ENCODE measurements around the gene ZNF474.

The ZNF474 gene

GRCh38 chr5:122120493-122120892, 8.9 kb upstream of the ZNF474 start:
- ChIA-PET CTCF (interaction anchor here (1.0 kb wide), 1 partner anchor 34 kb away, joined by 3 read pairs; no protein-coding TSS in a partner anchor), POLR2A (no interaction called here)
- TF ChIP-seq MZF1 (tag by site-specific recombination; IDR thresholded peaks at IDR 0.05; ENCODE audit: borderline replicate concordance): no peak
- TF ChIP-seq AEBP2 (tag by site-specific recombination; IDR thresholded peaks at IDR 0.05; ENCODE audit: borderline replicate concordance): no peak
- TF ChIP-seq ZBTB1 (tag by site-specific recombination; IDR thresholded peaks at IDR 0.05): no peak
- TF ChIP-seq, protein P1, sequence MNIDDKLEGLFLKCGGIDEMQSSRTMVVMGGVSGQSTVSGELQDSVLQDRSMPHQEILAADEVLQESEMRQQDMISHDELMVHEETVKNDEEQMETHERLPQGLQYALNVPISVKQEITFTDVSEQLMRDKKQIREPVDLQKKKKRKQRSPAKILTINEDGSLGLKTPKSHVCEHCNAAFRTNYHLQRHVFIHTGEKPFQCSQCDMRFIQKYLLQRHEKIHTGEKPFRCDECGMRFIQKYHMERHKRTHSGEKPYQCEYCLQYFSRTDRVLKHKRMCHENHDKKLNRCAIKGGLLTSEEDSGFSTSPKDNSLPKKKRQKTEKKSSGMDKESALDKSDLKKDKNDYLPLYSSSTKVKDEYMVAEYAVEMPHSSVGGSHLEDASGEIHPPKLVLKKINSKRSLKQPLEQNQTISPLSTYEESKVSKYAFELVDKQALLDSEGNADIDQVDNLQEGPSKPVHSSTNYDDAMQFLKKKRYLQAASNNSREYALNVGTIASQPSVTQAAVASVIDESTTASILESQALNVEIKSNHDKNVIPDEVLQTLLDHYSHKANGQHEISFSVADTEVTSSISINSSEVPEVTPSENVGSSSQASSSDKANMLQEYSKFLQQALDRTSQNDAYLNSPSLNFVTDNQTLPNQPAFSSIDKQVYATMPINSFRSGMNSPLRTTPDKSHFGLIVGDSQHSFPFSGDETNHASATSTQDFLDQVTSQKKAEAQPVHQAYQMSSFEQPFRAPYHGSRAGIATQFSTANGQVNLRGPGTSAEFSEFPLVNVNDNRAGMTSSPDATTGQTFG (tag by site-specific recombination; IDR thresholded peaks at IDR 0.05; ENCODE audit: borderline replicate concordance): no peak
- no peak for TF ChIP-seq ZNF19 (tag by site-specific recombination; IDR thresholded peaks at IDR 0.05; ENCODE audit: low read depth)
- TF ChIP-seq, protein P2, sequence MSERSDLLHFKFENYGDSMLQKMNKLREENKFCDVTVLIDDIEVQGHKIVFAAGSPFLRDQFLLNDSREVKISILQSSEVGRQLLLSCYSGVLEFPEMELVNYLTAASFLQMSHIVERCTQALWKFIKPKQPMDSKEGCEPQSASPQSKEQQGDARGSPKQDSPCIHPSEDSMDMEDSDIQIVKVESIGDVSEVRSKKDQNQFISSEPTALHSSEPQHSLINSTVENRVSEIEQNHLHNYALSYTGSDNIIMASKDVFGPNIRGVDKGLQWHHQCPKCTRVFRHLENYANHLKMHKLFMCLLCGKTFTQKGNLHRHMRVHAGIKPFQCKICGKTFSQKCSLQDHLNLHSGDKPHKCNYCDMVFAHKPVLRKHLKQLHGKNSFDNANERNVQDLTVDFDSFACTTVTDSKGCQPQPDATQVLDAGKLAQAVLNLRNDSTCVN (tag by site-specific recombination; optimal IDR thresholded peaks at IDR 0.05): no peak
- no peak for TF ChIP-seq ZNF530 (tag by site-specific recombination; IDR thresholded peaks at IDR 0.05; ENCODE audit: low read depth)
- TF ChIP-seq, protein P3, sequence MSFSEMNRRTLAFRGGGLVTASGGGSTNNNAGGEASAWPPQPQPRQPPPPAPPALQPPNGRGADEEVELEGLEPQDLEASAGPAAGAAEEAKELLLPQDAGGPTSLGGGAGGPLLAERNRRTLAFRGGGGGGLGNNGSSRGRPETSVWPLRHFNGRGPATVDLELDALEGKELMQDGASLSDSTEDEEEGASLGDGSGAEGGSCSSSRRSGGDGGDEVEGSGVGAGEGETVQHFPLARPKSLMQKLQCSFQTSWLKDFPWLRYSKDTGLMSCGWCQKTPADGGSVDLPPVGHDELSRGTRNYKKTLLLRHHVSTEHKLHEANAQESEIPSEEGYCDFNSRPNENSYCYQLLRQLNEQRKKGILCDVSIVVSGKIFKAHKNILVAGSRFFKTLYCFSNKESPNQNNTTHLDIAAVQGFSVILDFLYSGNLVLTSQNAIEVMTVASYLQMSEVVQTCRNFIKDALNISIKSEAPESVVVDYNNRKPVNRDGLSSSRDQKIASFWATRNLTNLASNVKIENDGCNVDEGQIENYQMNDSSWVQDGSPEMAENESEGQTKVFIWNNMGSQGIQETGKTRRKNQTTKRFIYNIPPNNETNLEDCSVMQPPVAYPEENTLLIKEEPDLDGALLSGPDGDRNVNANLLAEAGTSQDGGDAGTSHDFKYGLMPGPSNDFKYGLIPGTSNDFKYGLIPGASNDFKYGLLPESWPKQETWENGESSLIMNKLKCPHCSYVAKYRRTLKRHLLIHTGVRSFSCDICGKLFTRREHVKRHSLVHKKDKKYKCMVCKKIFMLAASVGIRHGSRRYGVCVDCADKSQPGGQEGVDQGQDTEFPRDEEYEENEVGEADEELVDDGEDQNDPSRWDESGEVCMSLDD (tag by site-specific recombination; IDR thresholded peaks at IDR 0.05): no peak
- no peak for TF ChIP-seq ZBTB48 (tag by site-specific recombination; IDR thresholded peaks at IDR 0.05)
- TF ChIP-seq ZNF510 (tag by site-specific recombination; IDR thresholded peaks at IDR 0.05; ENCODE audit: insufficient replicate concordance): no peak
- TF ChIP-seq ZNF121 (tag by site-specific recombination; IDR thresholded peaks at IDR 0.05): no peak
- TF ChIP-seq PRDM4 (tag by site-specific recombination; IDR thresholded peaks at IDR 0.05): no peak
- TF ChIP-seq ZNF658 (tag by site-specific recombination; IDR thresholded peaks at IDR 0.05): no peak
- TF ChIP-seq ZNF184 (tag by site-specific recombination; IDR thresholded peaks at IDR 0.05): no peak
- no peak for TF ChIP-seq SCRT2 (tag by site-specific recombination; IDR thresholded peaks at IDR 0.05)
- TF ChIP-seq ZNF624 (tag by site-specific recombination; IDR thresholded peaks at IDR 0.05): no peak
- Histone ChIP-seq H3K36me3 (ENCODE audit: control insufficient read depth in 2 of 2, insufficient read depth in 1 of 2, low read length in 2 of 2) (no peaks in the 10 kb centered on the region), H3K4me3 (ENCODE audit: low read depth, low read length) (no peak overlapping the region), H3K27ac (ENCODE audit: extremely low read depth, low read depth, low read length) (no peak overlapping the region), H3K4me1 (ENCODE audit: control insufficient read depth, insufficient read depth, low read length) (no peaks in the 10 kb centered on the region), H3K9me3 (ENCODE audit: control insufficient read depth, insufficient read depth, low read depth, low read length) (no peaks in the 10 kb centered on the region)

Measured in HEK293 (cell line).